HepG2 (cell line): ENCODE results near the gene PRKAR2A. TPM values are rescaled to one million over a fixed set of nuclear protein-coding genes. Genes with fewer than 3 reads are reported as not detected.

Experiments
- FOXC1 ChIP-seq: sonication (generic); formaldehyde crosslinking; IDR thresholded peaks from 2 replicates; pipeline ENCODE4 v1.8.0; 2022; ENCODE audit warnings: mild to moderate bottlenecking, missing genetic modification reagents, borderline replicate concordance
- HNRNPK ChIP-seq: fragments of 200-400 bp; formaldehyde crosslinking; IDR thresholded peaks from 2 replicates; pipeline ENCODE4 v1.6.1; 2018; ENCODE audit warnings: low read length, low read depth, moderate library complexity, mild to moderate bottlenecking; ENCODE audit not compliant: poor library complexity, severe bottlenecking
- ISL2 ChIP-seq: sonication (generic); formaldehyde crosslinking; IDR thresholded peaks from 2 replicates; pipeline ENCODE4 v1.5.0; 2020; ENCODE audit warnings: missing genetic modification reagents
- MTF2 ChIP-seq: sonication (generic); formaldehyde crosslinking; IDR thresholded peaks from 2 replicates; pipeline ENCODE4 v1.5.0; 2020; ENCODE audit warnings: missing genetic modification reagents, borderline replicate concordance
- NFE2L2 ChIP-seq: fragments of 150-350 bp; IDR thresholded peaks from 2 replicates; pipeline ENCODE4 v1.6.1; 2014; ENCODE audit warnings: low read length
- NR2F6 ChIP-seq, 2 experiments: IDR thresholded peaks; 2 replicates each; pipeline ENCODE4 v1.6.1; 2016; ENCODE audit warnings: antibody characterized with exemption in 1 of 2, mild to moderate bottlenecking in 1 of 2
- RBM22 ChIP-seq: fragments of 200-400 bp; formaldehyde crosslinking; optimal IDR thresholded peaks from 2 replicates; pipeline ENCODE3; 2017; ENCODE audit warnings: mild to moderate bottlenecking, low read length, moderate library complexity
- SNAPC2 ChIP-seq: sonication (generic); formaldehyde crosslinking; IDR thresholded peaks from 2 replicates; pipeline ENCODE4 v1.8.1; 2022; ENCODE audit warnings: mild to moderate bottlenecking, missing genetic modification reagents
- SNAPC4 ChIP-seq: sonication (generic); formaldehyde crosslinking; IDR thresholded peaks from 2 replicates; pipeline ENCODE4 v1.4.0; 2020; ENCODE audit warnings: mild to moderate bottlenecking, missing genetic modification reagents
- STAG1 ChIP-seq: sonication (generic); formaldehyde crosslinking; IDR thresholded peaks from 2 replicates; pipeline ENCODE4 v1.4.0; 2020; ENCODE audit warnings: missing genetic modification reagents
- TGIF2 ChIP-seq: IDR thresholded peaks from 2 replicates; pipeline ENCODE4 v1.6.1; 2016; ENCODE audit warnings: control low read depth, missing compliant biosample characterization
- TIGD3 ChIP-seq: sonication (generic); formaldehyde crosslinking; IDR thresholded peaks from 2 replicates; pipeline ENCODE4 v1.5.1; 2020; ENCODE audit warnings: mild to moderate bottlenecking, missing genetic modification reagents, borderline replicate concordance
- ZBTB39 ChIP-seq: sonication (generic); formaldehyde crosslinking; IDR thresholded peaks from 2 replicates; pipeline ENCODE4 v1.5.0; 2020; ENCODE audit warnings: missing genetic modification reagents
- ZBTB8A ChIP-seq: sonication (generic); formaldehyde crosslinking; IDR thresholded peaks from 2 replicates; pipeline ENCODE4 v1.4.0; 2020; ENCODE audit warnings: mild to moderate bottlenecking, low read depth, missing genetic modification reagents, borderline replicate concordance
- ZNF563 ChIP-seq: sonication (generic); formaldehyde crosslinking; IDR thresholded peaks from 2 replicates; pipeline ENCODE4 v1.8.0; 2022; ENCODE audit warnings: mild to moderate bottlenecking, moderate library complexity, missing genetic modification reagents
- polyA plus RNA-seq, 8 experiments: library from polyadenylated mRNA; depleted of rRNA in 3 of 8; stranded (reverse) in 7 of 8; unstranded in 1 of 8; fragments of >200 nt; fragmentation: Illumina TruSeq in 4 of 8; extraction: Trizol in 4 of 8; gene quantifications; 2 replicates each; pipeline versions ENCODE4 v1.2.1 to v1.2.3, GENCODE V29; 2011 to 2016; ENCODE audit warnings: low read depth in 4 of 8, missing spikeins in 1 of 8, mixed read lengths in 1 of 8; ENCODE audit not compliant: insufficient read depth in 1 of 8
- total RNA-seq, 5 experiments: library from RNA; depleted of rRNA; stranded (reverse); fragments of >200 nt; fragmentation: Illumina TruSeq; extraction: Trizol; gene quantifications; 2 replicates each; pipeline ENCODE4 v1.2.3, GENCODE V29; 2016; ENCODE audit warnings: low read depth in 1 of 5
- TF ChIP-seq, protein P1 (sequence below): sonication (generic); formaldehyde crosslinking; IDR thresholded peaks from 2 replicates; pipeline ENCODE4 v1.8.0; 2022; ENCODE audit warnings: missing genetic modification reagents, mild to moderate bottlenecking, borderline replicate concordance
- TF ChIP-seq, protein P2 (sequence below): sonication (generic); formaldehyde crosslinking; IDR thresholded peaks from 2 replicates; pipeline ENCODE4 v1.5.1; 2020; ENCODE audit warnings: missing genetic modification reagents, mild to moderate bottlenecking, borderline replicate concordance

PRKAR2A gene
- total and polyA plus RNA-seq, 2 of the 13 experiments (the other 11 are each of a cell fraction or from before 2014, with no cell fraction given) = 11.8 to 29.2 TPM

GRCh38 chr3:48896936-48897335 is 49.3 kb upstream of the PRKAR2A start (continued):
- TF ChIP-seq ZBTB39 (CRISPR knock-in tag) (no peak), ZNF563 (CRISPR knock-in tag) (no peak), FOXC1 (CRISPR knock-in tag) (no peak), STAG1 (no peak), NR2F6 (IDR thresholded peaks at IDR 0.05) (peak; percentile 73), NR2F6 (CRISPR knock-in tag; IDR thresholded peaks at IDR 0.05) (0 out of 2 replicates have a peak, but pooled peaks have one; percentile 4), TGIF2 (CRISPR knock-in tag) (no peak), MTF2 (CRISPR knock-in tag) (no peak), SNAPC2 (CRISPR knock-in tag) (no peak), ZBTB8A (no peak), NFE2L2 (no peak), ISL2 (CRISPR knock-in tag) (no peak), RBM22 (no peak), SNAPC4 (no peak), TIGD3 (CRISPR knock-in tag) (no peak), HNRNPK (no peak)
- TF ChIP-seq, protein P1, sequence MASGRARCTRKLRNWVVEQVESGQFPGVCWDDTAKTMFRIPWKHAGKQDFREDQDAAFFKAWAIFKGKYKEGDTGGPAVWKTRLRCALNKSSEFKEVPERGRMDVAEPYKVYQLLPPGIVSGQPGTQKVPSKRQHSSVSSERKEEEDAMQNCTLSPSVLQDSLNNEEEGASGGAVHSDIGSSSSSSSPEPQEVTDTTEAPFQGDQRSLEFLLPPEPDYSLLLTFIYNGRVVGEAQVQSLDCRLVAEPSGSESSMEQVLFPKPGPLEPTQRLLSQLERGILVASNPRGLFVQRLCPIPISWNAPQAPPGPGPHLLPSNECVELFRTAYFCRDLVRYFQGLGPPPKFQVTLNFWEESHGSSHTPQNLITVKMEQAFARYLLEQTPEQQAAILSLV (CRISPR knock-in tag) = no peak
- TF ChIP-seq, protein P2, sequence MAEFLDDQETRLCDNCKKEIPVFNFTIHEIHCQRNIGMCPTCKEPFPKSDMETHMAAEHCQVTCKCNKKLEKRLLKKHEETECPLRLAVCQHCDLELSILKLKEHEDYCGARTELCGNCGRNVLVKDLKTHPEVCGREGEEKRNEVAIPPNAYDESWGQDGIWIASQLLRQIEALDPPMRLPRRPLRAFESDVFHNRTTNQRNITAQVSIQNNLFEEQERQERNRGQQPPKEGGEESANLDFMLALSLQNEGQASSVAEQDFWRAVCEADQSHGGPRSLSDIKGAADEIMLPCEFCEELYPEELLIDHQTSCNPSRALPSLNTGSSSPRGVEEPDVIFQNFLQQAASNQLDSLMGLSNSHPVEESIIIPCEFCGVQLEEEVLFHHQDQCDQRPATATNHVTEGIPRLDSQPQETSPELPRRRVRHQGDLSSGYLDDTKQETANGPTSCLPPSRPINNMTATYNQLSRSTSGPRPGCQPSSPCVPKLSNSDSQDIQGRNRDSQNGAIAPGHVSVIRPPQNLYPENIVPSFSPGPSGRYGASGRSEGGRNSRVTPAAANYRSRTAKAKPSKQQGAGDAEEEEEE (CRISPR knock-in tag) = no peak
